Measurements from ENCODE around the gene GOLGA8M. TPM values are rescaled to one million over a fixed set of nuclear protein-coding genes. Genes with fewer than 3 reads are reported as not detected.
"Not testable (repeated sequence)": the region's sequence is repeated elsewhere in the genome, so short reads cannot be mapped to it uniquely, and the experiment has no call there.

GOLGA8M gene
- polyA plus RNA-seq, 4 donors: 0.09 to 0.93 TPM; not detected in 2

DNA sequence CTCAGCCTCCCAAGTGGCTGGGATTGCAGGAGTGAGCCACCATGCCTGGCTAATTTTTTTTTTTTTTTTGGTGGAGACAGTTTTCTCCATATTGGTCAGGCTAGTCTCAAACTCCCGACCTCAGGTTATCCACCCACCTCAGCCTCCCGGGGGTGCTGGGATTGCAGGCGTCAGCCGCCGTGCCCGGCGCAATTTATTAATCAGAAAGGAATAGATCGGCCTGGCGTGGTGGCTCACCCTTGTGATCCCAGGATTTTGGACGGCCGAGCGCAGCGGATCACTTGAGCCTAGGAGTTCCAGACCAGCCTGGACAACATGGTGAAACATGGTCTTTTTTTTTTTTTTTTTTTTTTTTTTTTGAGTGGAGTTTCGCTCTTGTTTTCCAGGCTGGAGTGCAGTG is 13.3 kb upstream of the GOLGA8M start:
- H3K4me3 ChIP-seq (ENCODE audit: low read depth in 1 of 3, low read length in 3 of 3): no peak overlapping the region
- H3K9me3 ChIP-seq (ENCODE audit: control insufficient read depth in 2 of 2, insufficient read depth in 1 of 2, low read depth in 1 of 2, low read length in 1 of 2): no peaks in the 10 kb centered on the region
- no peak overlapping the region for H3K27ac ChIP-seq (ENCODE audit: low read depth in 1 of 3, low read length in 2 of 3)
- no peaks in the 10 kb centered on the region for H3K27me3 ChIP-seq (ENCODE audit: control insufficient read depth in 3 of 3, insufficient read depth in 3 of 3, low read length in 3 of 3)
- no peaks in the 10 kb centered on the region for H3K36me3 ChIP-seq (ENCODE audit: control insufficient read depth in 3 of 3, insufficient read depth in 2 of 3, low read depth in 1 of 3, low read length in 3 of 3)
- DNase-seq: no peak
- no peaks in the 10 kb centered on the region for H3K4me1 ChIP-seq (ENCODE audit: control insufficient read depth in 3 of 3, insufficient read depth in 2 of 3, low read depth in 1 of 3, low read length in 2 of 3)
- WGBS, 3 donors: 96 to 98% (median 97%) methylated on average over 13 to 14 of the region's 14 CpGs
- FAIRE-seq: no peak

- 71 to 83% (median 74%) methylated on average over 4 of the region's 5 CpGs for WGBS, 3 donors
- not testable (repeated sequence) for H3K4me3 ChIP-seq (ENCODE audit: low read depth in 1 of 3, low read length in 3 of 3); H3K27me3 ChIP-seq (ENCODE audit: control insufficient read depth in 3 of 3, insufficient read depth in 3 of 3, low read length in 3 of 3); H3K27ac ChIP-seq (ENCODE audit: low read depth in 1 of 3, low read length in 2 of 3); H3K9me3 ChIP-seq (ENCODE audit: control insufficient read depth in 2 of 2, insufficient read depth in 1 of 2, low read depth in 1 of 2, low read length in 1 of 2); FAIRE-seq; H3K4me1 ChIP-seq (ENCODE audit: control insufficient read depth in 3 of 3, insufficient read depth in 2 of 3, low read depth in 1 of 3, low read length in 2 of 3); H3K36me3 ChIP-seq (ENCODE audit: control insufficient read depth in 3 of 3, insufficient read depth in 2 of 3, low read depth in 1 of 3, low read length in 3 of 3); DNase-seq
These were observed 11.8 kb upstream of the GOLGA8M start for GRCh38 chr15:28723986-28724385.

DNA sequence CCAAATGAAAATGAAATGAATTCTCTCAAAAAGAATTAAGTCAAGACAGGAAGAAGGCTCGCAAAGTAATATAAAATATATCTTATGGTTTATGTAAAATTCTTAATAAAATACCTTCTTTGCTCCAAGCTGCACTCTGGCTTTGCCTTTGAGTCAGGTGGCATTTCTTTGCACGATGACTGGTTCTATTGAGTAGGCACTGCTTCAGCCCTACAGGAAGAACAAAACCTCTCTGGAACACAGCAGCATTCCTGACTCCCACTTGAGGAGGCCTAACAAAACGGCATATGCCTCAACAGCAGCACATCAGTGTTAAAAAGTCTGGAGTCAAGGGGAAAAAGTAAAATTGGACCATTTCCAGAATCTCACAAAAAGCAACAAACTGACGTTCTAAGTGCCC is 7.4 kb upstream of the GOLGA8M start:
- H3K4me3 ChIP-seq (ENCODE audit: low read depth in 1 of 3, low read length in 3 of 3); DNase-seq; H3K27me3 ChIP-seq (ENCODE audit: control insufficient read depth in 3 of 3, insufficient read depth in 3 of 3, low read length in 3 of 3); H3K27ac ChIP-seq (ENCODE audit: low read depth in 1 of 3, low read length in 2 of 3); H3K36me3 ChIP-seq (ENCODE audit: control insufficient read depth in 3 of 3, insufficient read depth in 2 of 3, low read depth in 1 of 3, low read length in 3 of 3); H3K9me3 ChIP-seq (ENCODE audit: control insufficient read depth in 2 of 2, insufficient read depth in 1 of 2, low read depth in 1 of 2, low read length in 1 of 2); H3K4me1 ChIP-seq (ENCODE audit: control insufficient read depth in 3 of 3, insufficient read depth in 2 of 3, low read depth in 1 of 3, low read length in 2 of 3); FAIRE-seq: not testable (repeated sequence)
- 71 to 79% (median 72%) methylated on average over 4 of the region's 4 CpGs for WGBS, 3 donors

DNA sequence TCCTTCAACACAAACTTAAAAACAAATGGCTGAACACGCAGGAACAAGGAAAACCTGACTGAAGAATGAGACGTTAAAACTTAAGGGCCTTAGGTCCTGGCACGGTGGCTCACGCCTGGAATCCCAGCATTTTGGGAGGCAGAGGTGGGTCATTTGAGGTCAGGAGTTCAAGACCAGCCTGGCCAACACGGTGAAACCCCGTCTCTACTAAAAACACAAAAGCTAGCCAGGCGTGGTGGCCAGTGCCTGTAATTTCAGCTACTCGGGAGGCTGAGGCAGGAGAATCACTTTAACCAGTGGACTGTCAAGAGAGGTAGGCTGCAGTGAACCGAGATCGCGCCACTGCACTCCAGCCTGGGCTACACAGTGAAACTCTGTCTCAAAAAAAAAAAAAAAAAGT is 6.4 kb upstream of the GOLGA8M start:
- not testable (repeated sequence) for H3K4me1 ChIP-seq (ENCODE audit: control insufficient read depth in 3 of 3, insufficient read depth in 2 of 3, low read depth in 1 of 3, low read length in 2 of 3); H3K27me3 ChIP-seq (ENCODE audit: control insufficient read depth in 3 of 3, insufficient read depth in 3 of 3, low read length in 3 of 3); H3K36me3 ChIP-seq (ENCODE audit: control insufficient read depth in 3 of 3, insufficient read depth in 2 of 3, low read depth in 1 of 3, low read length in 3 of 3); FAIRE-seq; H3K4me3 ChIP-seq (ENCODE audit: low read depth in 1 of 3, low read length in 3 of 3); H3K9me3 ChIP-seq (ENCODE audit: control insufficient read depth in 2 of 2, insufficient read depth in 1 of 2, low read depth in 1 of 2, low read length in 1 of 2); DNase-seq; H3K27ac ChIP-seq (ENCODE audit: low read depth in 1 of 3, low read length in 2 of 3)
- WGBS, 3 donors: 75 to 92% (median 86%) methylated on average over 8 to 11 of the region's 11 CpGs

DNA sequence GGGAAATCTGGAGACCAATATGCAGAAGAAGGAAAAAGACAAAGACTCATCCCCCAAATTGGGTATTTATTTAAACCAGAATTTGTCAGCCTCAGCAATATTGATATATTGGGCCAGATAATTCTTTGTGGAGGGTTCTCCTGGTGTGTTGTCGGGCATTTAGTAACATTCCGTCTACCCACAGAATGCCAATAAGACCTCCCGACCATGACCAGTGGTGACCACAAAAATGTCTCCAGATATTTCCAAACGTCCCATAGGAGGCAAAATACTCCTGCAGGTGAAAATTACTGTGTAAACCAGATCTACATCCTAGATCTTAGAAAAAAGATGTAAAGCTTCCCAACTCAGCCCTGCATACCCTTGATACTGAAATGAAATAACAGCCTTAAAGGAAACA is 2.0 kb upstream of the GOLGA8M start:
- FAIRE-seq; H3K4me3 ChIP-seq (ENCODE audit: low read depth in 1 of 3, low read length in 3 of 3); H3K9me3 ChIP-seq (ENCODE audit: control insufficient read depth in 2 of 2, insufficient read depth in 1 of 2, low read depth in 1 of 2, low read length in 1 of 2); H3K4me1 ChIP-seq (ENCODE audit: control insufficient read depth in 3 of 3, insufficient read depth in 2 of 3, low read depth in 1 of 3, low read length in 2 of 3); H3K27me3 ChIP-seq (ENCODE audit: control insufficient read depth in 3 of 3, insufficient read depth in 3 of 3, low read length in 3 of 3); H3K27ac ChIP-seq (ENCODE audit: low read depth in 1 of 3, low read length in 2 of 3); H3K36me3 ChIP-seq (ENCODE audit: control insufficient read depth in 3 of 3, insufficient read depth in 2 of 3, low read depth in 1 of 3, low read length in 3 of 3); DNase-seq: not testable (repeated sequence)
- 81 to 89% (median 87%) methylated on average over 4 of the region's 4 CpGs for WGBS, 3 donors

DNA sequence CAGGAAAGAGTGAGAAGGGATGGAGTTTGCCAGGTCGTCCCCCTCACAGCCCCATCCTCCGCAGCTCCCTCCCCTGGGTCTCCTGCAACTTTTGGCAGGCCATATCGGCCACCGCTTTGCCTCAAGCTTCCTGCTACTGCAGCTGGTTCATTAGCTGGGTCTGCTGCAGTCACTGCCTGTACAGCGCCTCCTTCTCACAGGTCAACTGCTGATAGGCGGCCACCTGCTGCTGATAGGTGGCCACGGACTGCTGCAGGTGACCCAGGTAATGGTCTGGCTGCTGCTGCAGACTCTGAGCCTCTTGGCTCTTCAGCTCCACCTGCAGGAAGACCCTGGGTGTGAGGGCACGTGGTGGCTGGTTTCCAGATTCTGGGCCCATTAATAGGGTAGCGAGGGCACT is 8.3 kb downstream of the GOLGA8M start:
- WGBS, 3 donors: 11 to 61% (median 45%) methylated on average over 5 to 7 of the region's 9 CpGs
- FAIRE-seq; H3K27ac ChIP-seq (ENCODE audit: low read depth in 1 of 3, low read length in 2 of 3); H3K4me3 ChIP-seq (ENCODE audit: low read depth in 1 of 3, low read length in 3 of 3); H3K4me1 ChIP-seq (ENCODE audit: control insufficient read depth in 3 of 3, insufficient read depth in 2 of 3, low read depth in 1 of 3, low read length in 2 of 3); H3K36me3 ChIP-seq (ENCODE audit: control insufficient read depth in 3 of 3, insufficient read depth in 2 of 3, low read depth in 1 of 3, low read length in 3 of 3); H3K27me3 ChIP-seq (ENCODE audit: control insufficient read depth in 3 of 3, insufficient read depth in 3 of 3, low read length in 3 of 3); H3K9me3 ChIP-seq (ENCODE audit: control insufficient read depth in 2 of 2, insufficient read depth in 1 of 2, low read depth in 1 of 2, low read length in 1 of 2): not testable (repeated sequence)
- peak in 1 of 2 donors; percentile 4 for DNase-seq

DNA sequence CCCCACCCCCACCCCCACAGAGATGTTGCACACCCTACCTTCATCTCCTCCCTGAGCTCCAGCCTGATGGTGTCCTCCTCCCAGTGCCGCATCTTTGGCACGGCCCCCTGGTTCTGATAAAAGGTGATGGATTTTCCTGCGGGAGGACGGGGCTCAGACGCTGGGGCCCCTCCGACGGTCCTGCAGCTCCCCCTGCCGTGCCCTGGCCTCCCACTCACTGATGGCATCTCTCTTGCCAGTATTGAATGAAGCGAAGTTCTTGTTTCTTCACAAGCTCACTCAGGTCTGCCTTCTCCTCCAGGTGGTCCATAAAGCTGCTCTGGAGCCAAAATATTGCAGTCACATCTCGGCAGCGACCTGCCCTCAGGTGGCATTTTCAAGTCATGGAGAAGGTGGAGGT is 9.8 kb downstream of the GOLGA8M start:
- not testable (repeated sequence) for H3K4me1 ChIP-seq (ENCODE audit: control insufficient read depth in 3 of 3, insufficient read depth in 2 of 3, low read depth in 1 of 3, low read length in 2 of 3); H3K27me3 ChIP-seq (ENCODE audit: control insufficient read depth in 3 of 3, insufficient read depth in 3 of 3, low read length in 3 of 3); H3K27ac ChIP-seq (ENCODE audit: low read depth in 1 of 3, low read length in 2 of 3); H3K36me3 ChIP-seq (ENCODE audit: control insufficient read depth in 3 of 3, insufficient read depth in 2 of 3, low read depth in 1 of 3, low read length in 3 of 3); FAIRE-seq; DNase-seq; H3K4me3 ChIP-seq (ENCODE audit: low read depth in 1 of 3, low read length in 3 of 3); H3K9me3 ChIP-seq (ENCODE audit: control insufficient read depth in 2 of 2, insufficient read depth in 1 of 2, low read depth in 1 of 2, low read length in 1 of 2)
- WGBS, 3 donors: 62 to 86% (median 66%) methylated on average over 5 to 11 of the region's 11 CpGs

DNA sequence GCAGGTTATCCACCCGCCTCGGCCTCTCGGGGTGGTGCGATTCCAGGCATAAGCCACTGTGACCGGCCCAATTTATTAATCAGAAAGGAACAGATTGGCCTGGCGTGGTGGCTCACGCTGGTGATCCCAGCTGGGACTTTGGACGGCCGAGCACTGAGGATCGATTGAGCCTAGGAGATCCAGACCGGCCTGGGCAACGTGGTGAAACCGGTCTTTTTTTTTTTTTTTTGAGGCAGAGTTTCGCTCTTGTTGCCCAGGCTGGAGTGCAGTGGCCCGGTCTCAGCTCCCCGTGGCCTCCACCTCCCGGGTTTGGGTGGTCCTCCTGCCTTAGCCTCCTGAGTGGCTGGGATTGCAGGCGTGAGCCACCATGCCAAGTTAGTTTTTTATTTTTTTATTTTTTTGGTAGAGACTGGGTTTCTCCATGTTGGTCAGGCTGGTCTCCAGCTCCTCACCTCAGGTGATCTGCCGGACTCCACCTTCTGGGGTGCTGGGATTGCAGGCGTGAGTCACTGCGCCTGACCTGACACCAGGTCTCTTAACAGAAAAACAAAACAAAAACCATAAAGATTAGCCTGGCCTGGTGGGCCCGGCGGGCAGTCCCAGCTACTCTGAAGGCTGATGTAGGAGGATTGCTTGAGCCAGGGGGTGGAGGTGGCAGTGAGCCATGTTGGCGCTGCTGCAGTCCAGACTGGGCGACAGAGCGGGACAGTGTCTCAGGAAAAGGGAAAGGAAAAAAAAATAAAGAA is 18.0 kb downstream of the GOLGA8M start:
- WGBS, 3 donors: 90 to 92% (median 91%) methylated on average over 25 to 26 of the region's 26 CpGs
- not testable (repeated sequence) for DNase-seq; FAIRE-seq; H3K27me3 ChIP-seq (ENCODE audit: control insufficient read depth in 3 of 3, insufficient read depth in 3 of 3, low read length in 3 of 3); H3K4me1 ChIP-seq (ENCODE audit: control insufficient read depth in 3 of 3, insufficient read depth in 2 of 3, low read depth in 1 of 3, low read length in 2 of 3); H3K27ac ChIP-seq (ENCODE audit: low read depth in 1 of 3, low read length in 2 of 3); H3K9me3 ChIP-seq (ENCODE audit: control insufficient read depth in 2 of 2, insufficient read depth in 1 of 2, low read depth in 1 of 2, low read length in 1 of 2); H3K36me3 ChIP-seq (ENCODE audit: control insufficient read depth in 3 of 3, insufficient read depth in 2 of 3, low read depth in 1 of 3, low read length in 3 of 3); H3K4me3 ChIP-seq (ENCODE audit: low read depth in 1 of 3, low read length in 3 of 3)

GRCh38 chr15:28693021-28693420 is 19.2 kb downstream of the GOLGA8M start:
- not testable (repeated sequence) for H3K9me3 ChIP-seq (ENCODE audit: control insufficient read depth in 2 of 2, insufficient read depth in 1 of 2, low read depth in 1 of 2, low read length in 1 of 2); H3K4me3 ChIP-seq (ENCODE audit: low read depth in 1 of 3, low read length in 3 of 3); FAIRE-seq; H3K27me3 ChIP-seq (ENCODE audit: control insufficient read depth in 3 of 3, insufficient read depth in 3 of 3, low read length in 3 of 3); H3K36me3 ChIP-seq (ENCODE audit: control insufficient read depth in 3 of 3, insufficient read depth in 2 of 3, low read depth in 1 of 3, low read length in 3 of 3); DNase-seq; H3K4me1 ChIP-seq (ENCODE audit: control insufficient read depth in 3 of 3, insufficient read depth in 2 of 3, low read depth in 1 of 3, low read length in 2 of 3); H3K27ac ChIP-seq (ENCODE audit: low read depth in 1 of 3, low read length in 2 of 3)
- 94 to 97% (median 96%) methylated on average over 11 to 13 of the region's 14 CpGs for WGBS, 3 donors
